ENCODE results near the gene GDA. TPM values are rescaled to one million over a fixed set of nuclear protein-coding genes. Genes with fewer than 3 reads are reported as not detected.

The GDA gene
- total RNA-seq, 4 donors from 2014 or later = 14.0 to 291 (median 273) TPM

- Histone ChIP-seq H3K27ac (no peak overlapping the region), H3K4me3 (no peak overlapping the region), H3K4me1 (no peaks in the 10 kb centered on the region), H3K36me3 (no peaks in the 10 kb centered on the region), H3K9me3 (no peaks in the 10 kb centered on the region), H3K27me3 (no peaks in the 10 kb centered on the region)
- TF ChIP-seq POLR2A (IDR thresholded peaks at IDR 0.05) (no peak), CTCF (IDR thresholded peaks at IDR 0.05) (no peak)
- DNase-seq = no peak
These were observed 8.7 kb upstream of the GDA start for GRCh38 chr9:72140586-72140985.

DNA sequence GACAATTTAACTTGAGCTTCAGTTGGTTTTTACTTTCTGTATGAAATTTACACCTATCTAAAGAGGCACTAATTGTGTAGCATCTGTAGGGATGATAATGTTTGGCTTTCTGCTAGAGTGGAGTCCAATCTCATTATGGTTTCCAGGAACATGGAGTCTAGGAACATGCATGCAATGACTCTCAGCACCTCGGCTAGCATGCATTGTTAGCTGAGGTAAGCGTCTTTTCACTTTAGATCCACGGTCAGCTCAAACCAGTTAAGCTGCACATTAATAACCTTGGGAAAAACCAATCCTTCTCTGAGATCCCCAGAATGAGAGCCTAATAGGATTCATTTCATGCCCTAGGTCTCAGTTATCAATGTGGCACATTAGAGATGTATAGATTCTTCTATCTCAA lies 7.8 kb upstream of the GDA start:
- no peaks in the 10 kb centered on the region for H3K4me1 ChIP-seq
- no peaks in the 10 kb centered on the region for H3K27me3 ChIP-seq
- no peaks in the 10 kb centered on the region for H3K36me3 ChIP-seq
- DNase-seq = no peak
- no peaks in the 10 kb centered on the region for H3K9me3 ChIP-seq
- no peak for TF ChIP-seq CTCF (IDR thresholded peaks at IDR 0.05)
- TF ChIP-seq POLR2A (IDR thresholded peaks at IDR 0.05) = no peak
- H3K4me3 ChIP-seq = no peak overlapping the region
- H3K27ac ChIP-seq = no peak overlapping the region

DNA sequence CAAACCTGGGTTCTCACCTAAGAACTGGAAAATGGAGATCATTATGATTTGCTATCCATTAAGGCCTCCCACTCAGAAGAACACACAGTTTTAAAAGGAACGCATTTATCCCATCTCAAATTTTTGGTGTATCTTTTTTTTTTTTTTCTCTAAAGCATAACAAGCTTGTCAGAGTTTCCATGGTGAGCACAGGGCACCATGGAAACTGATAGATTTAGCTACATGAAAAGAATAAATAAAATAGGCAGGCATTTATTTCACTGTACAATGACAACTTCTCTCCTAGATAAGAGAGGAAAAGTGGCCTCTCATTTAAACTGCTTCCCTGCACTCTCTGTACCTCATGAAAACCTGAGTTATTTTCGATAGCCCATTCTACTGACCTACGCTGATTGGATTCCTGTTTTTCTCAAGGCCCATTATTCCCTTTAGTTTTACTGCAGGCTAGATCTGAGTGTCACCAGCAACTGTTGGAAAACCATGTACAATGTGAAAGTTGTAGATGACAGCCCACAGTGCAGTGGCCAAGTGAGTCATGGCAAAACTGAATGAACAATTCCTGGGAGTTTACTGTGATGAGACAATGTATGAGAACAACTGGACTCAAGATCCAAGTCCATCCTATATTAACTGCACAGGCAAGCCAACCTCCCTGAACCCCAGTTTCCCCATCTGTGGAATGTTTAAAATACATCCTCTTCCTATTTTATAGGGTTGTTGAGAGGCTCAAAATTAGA lies 4.3 kb upstream of the GDA start:
- H3K4me3 ChIP-seq = no peak overlapping the region
- peak in 1 of 3 donors; percentile 61 for DNase-seq

GRCh38 chr9:72145733-72146505 lies 3.3 kb upstream of the GDA start:
- peak in 2 of 6 experiments; percentile 8 to 35 for TF ChIP-seq CTCF (IDR thresholded peaks at IDR 0.05)
- TF ChIP-seq POLR2A (IDR thresholded peaks at IDR 0.05) = no peak
- no peak overlapping the region for H3K4me3 ChIP-seq
- H3K27me3 ChIP-seq = no peaks in the 10 kb centered on the region
- H3K27ac ChIP-seq = peak overlapping the region in 1 of 4 donors; percentile 74
- peaks cover 0 to 3% (median 0%) of the 10 kb centered on the region in 4 donors for H3K9me3 ChIP-seq
- H3K4me1 ChIP-seq = no peaks in the 10 kb centered on the region
- no peaks in the 10 kb centered on the region for H3K36me3 ChIP-seq
- no peak for DNase-seq

More for the DNA sequence above, 4.3 kb upstream of the GDA start:
- no peaks in the 10 kb centered on the region for H3K27me3 ChIP-seq
- no peak for TF ChIP-seq CTCF (IDR thresholded peaks at IDR 0.05)
- TF ChIP-seq POLR2A (IDR thresholded peaks at IDR 0.05) = no peak
- H3K4me1 ChIP-seq = no peaks in the 10 kb centered on the region
- H3K27ac ChIP-seq = peak overlapping the region in 2 of 4 donors; percentile 46 to 74
- peaks cover 0 to 3% (median 0%) of the 10 kb centered on the region in 4 donors for H3K9me3 ChIP-seq
- no peaks in the 10 kb centered on the region for H3K36me3 ChIP-seq

- TF ChIP-seq CTCF (IDR thresholded peaks at IDR 0.05) (no peak), POLR2A (IDR thresholded peaks at IDR 0.05) (no peak)
- Histone ChIP-seq H3K27me3 (no peaks in the 10 kb centered on the region), H3K36me3 (no peaks in the 10 kb centered on the region), H3K4me3 (no peak overlapping the region), H3K4me1 (no peaks in the 10 kb centered on the region), H3K9me3 (peaks cover 0 to 3% (median 0%) of the 10 kb centered on the region in 4 donors), H3K27ac (no peak overlapping the region)
- DNase-seq = no peak
These were observed 1.6 kb upstream of the GDA start for GRCh38 chr9:72147676-72148075.

All from Peyer's patch (tissue), 4 donors.